ENCODE data around the gene DHX32. TPM values are rescaled to one million over a fixed set of nuclear protein-coding genes. Genes with fewer than 3 reads are reported as not detected.

DHX32 gene
- total RNA-seq, 3 donors from 2014 or later (not counting 1 experiment from before 2014, with no cell fraction given), result 6.9 to 11.9 (median 10.9) TPM

DNA sequence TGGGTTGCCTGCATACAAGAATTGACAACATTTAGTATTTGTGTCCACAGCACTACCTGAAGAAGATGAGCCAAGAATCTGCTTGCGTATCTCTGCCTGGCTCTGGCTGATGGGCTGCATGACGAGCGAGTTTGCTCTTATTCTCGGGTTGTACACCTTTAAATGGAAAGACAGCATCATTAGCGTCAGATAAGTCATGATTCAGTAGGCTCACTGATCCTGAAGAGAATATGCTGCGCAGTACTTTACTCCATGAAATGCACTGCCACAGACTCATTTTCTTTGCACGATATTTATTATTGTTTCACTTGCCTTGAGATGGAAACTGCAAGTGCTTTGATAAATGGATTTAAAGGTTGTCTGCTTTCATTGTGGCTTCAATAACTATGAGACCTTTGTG, 28.6 kb downstream of the DHX32 start:
- H3K27ac Mint-ChIP-seq, result no peak overlapping the region

DNA sequence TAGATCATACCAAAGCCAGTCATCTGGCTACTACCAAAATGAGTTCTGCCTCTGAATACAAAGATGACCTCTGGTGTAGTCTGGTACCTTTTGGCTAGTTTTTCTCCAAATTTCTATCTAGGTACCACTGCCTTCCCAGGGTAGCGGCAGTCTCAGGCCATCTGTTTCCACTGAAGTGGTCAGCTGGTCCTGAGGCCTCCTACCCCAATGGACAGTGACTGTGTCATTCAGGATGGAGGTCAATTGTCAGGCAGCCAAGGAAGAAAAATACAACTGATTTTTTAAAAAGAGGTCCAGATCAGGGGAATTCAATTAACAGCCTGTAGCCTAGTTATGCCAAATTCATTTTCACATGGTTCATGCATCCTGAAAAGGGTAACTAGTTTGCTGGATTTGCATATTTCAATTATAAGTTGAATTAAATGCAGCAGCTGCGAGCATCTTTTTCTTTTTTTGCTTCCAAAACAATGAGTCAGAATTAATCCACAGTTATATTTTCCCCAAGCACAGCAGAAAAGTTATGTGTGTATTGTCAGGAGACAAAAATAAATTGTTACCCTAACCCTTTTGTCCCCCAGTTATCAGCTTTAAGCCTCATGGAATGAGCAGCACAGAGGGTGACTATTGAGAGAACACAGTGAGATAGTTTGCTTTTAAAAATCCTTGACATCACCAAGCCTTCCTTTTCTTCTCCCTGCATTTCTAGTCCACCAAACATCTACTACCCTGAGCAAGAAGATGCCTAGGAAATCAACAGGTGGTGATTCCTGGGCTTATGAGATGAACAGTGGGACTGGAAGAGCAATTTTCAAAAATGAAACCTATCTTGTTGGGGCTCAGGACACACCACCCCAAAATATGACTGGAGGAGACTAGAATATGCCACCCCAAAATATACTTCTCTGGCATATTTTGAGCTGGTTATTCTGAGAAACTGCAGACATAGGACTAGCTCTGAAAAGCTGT, 30.0 kb downstream of the DHX32 start:
- ATAC-seq (no peak), DNase-seq (no peak)
- intact Hi-C loops (cut with micrococcal nuclease), result no loop called here
- WGBS (ENCODE audit: insufficient coverage), result 100% methylated on average over 1 of the region's 2 CpGs
- no peaks in the 10 kb centered on the region for H3K9me3 Mint-ChIP-seq
- Histone ChIP-seq H3K27me3 (ENCODE audit: control insufficient read depth, insufficient read depth, low read length) (no peaks in the 10 kb centered on the region), H3K4me1 (ENCODE audit: control insufficient read depth, insufficient read depth, low read length) (no peaks in the 10 kb centered on the region), H3K36me3 (ENCODE audit: control insufficient read depth, insufficient read depth, low read length) (peaks cover 23% of the 10 kb centered on the region), H3K27ac (ENCODE audit: low read length) (no peak overlapping the region), H3K9me3 (ENCODE audit: control insufficient read depth, insufficient read depth, low read length) (no peaks in the 10 kb centered on the region), H3K4me3 (ENCODE audit: low read length) (no peak overlapping the region)
- no peaks in the 10 kb centered on the region for H3K4me1 Mint-ChIP-seq
- TF ChIP-seq CTCF (IDR thresholded peaks at IDR 0.05), result no peak
- peaks cover 5% of the 10 kb centered on the region for H3K36me3 Mint-ChIP-seq
- no peak overlapping the region for H3K4me3 Mint-ChIP-seq
- H3K27me3 Mint-ChIP-seq (ENCODE audit: low read depth in 2 of 2), result no peaks in the 10 kb centered on the region
- no peak overlapping the region for H3K27ac Mint-ChIP-seq

More for the DNA sequence above, 28.6 kb downstream of the DHX32 start:
- intact Hi-C loops (cut with micrococcal nuclease), result no loop called here
- no peak overlapping the region for H3K4me3 Mint-ChIP-seq
- ATAC-seq (no peak), DNase-seq (no peak)
- 97% methylated on average over 7 of the region's 7 CpGs for WGBS (ENCODE audit: insufficient coverage)
- TF ChIP-seq CTCF (IDR thresholded peaks at IDR 0.05), result no peak
- Histone ChIP-seq H3K4me1 (ENCODE audit: control insufficient read depth, insufficient read depth, low read length) (no peaks in the 10 kb centered on the region), H3K27me3 (ENCODE audit: control insufficient read depth, insufficient read depth, low read length) (no peaks in the 10 kb centered on the region), H3K36me3 (ENCODE audit: control insufficient read depth, insufficient read depth, low read length) (peaks cover 21% of the 10 kb centered on the region), H3K4me3 (ENCODE audit: low read length) (no peak overlapping the region), H3K9me3 (ENCODE audit: control insufficient read depth, insufficient read depth, low read length) (no peaks in the 10 kb centered on the region), H3K27ac (ENCODE audit: low read length) (no peak overlapping the region)
- H3K27me3 Mint-ChIP-seq (ENCODE audit: low read depth in 2 of 2), result no peaks in the 10 kb centered on the region
- no peaks in the 10 kb centered on the region for H3K9me3 Mint-ChIP-seq
- peaks cover 5% of the 10 kb centered on the region for H3K36me3 Mint-ChIP-seq
- no peaks in the 10 kb centered on the region for H3K4me1 Mint-ChIP-seq

GRCh38 chr10:125849448-125849847, 31.6 kb downstream of the DHX32 start:
- ATAC-seq (no peak), DNase-seq (no peak)
- H3K27ac Mint-ChIP-seq, result no peak overlapping the region
- no peaks in the 10 kb centered on the region for H3K27me3 Mint-ChIP-seq (ENCODE audit: low read depth in 2 of 2)
- Histone ChIP-seq H3K27me3 (ENCODE audit: control insufficient read depth, insufficient read depth, low read length) (no peaks in the 10 kb centered on the region), H3K4me1 (ENCODE audit: control insufficient read depth, insufficient read depth, low read length) (no peaks in the 10 kb centered on the region), H3K4me3 (ENCODE audit: low read length) (no peak overlapping the region), H3K27ac (ENCODE audit: low read length) (no peak overlapping the region), H3K9me3 (ENCODE audit: control insufficient read depth, insufficient read depth, low read length) (no peaks in the 10 kb centered on the region), H3K36me3 (ENCODE audit: control insufficient read depth, insufficient read depth, low read length) (peaks cover 24% of the 10 kb centered on the region)
- intact Hi-C loops (cut with micrococcal nuclease), result no loop called here
- H3K36me3 Mint-ChIP-seq, result peaks cover 5% of the 10 kb centered on the region
- no peak overlapping the region for H3K4me3 Mint-ChIP-seq
- H3K4me1 Mint-ChIP-seq, result no peaks in the 10 kb centered on the region
- TF ChIP-seq CTCF (IDR thresholded peaks at IDR 0.05), result no peak
- 97% methylated on average over 2 of the region's 7 CpGs for WGBS (ENCODE audit: insufficient coverage)
- no peaks in the 10 kb centered on the region for H3K9me3 Mint-ChIP-seq
